ENCODE results near the gene PCK1. TPM values are rescaled to one million over a fixed set of nuclear protein-coding genes. Genes with fewer than 3 reads are reported as not detected.

PCK1 gene
- total RNA-seq, 3 donors from 2014 or later: 27.2 to 252 (median 29.3) TPM

- no peak for TF ChIP-seq CTCF (IDR thresholded peaks at IDR 0.05)
- Histone ChIP-seq H3K36me3 (no peaks in the 10 kb centered on the region), H3K4me3 (no peak overlapping the region), H3K27ac (no peak overlapping the region), H3K27me3 (no peaks in the 10 kb centered on the region), H3K4me1 (no peaks in the 10 kb centered on the region), H3K9me3 (no peaks in the 10 kb centered on the region)
- no peak for DNase-seq (ENCODE audit: low spot score in 2 of 2)
- intact Hi-C loops (cut with DNase I; ENCODE audit: low total_unique reads): no loop called here
Measured at GRCh38 chr20:57615445-57615811, 54.5 kb downstream of the PCK1 start.

GRCh38 chr20:57616143-57616951 lies 55.4 kb downstream of the PCK1 start:
- DNase-seq (ENCODE audit: low spot score in 2 of 2): no peak
- no peaks in the 10 kb centered on the region for H3K4me1 ChIP-seq
- no peak overlapping the region for H3K27ac ChIP-seq
- no peaks in the 10 kb centered on the region for H3K36me3 ChIP-seq
- TF ChIP-seq CTCF (IDR thresholded peaks at IDR 0.05) (no peak), POLR2AphosphoS5 (IDR thresholded peaks at IDR 0.05) (no peak), POLR2A (IDR thresholded peaks at IDR 0.05) (no peak)
- intact Hi-C loops (cut with DNase I; ENCODE audit: low total_unique reads): no loop called here
- no peaks in the 10 kb centered on the region for H3K9me3 ChIP-seq
- no peak overlapping the region for H3K4me3 ChIP-seq
- H3K27me3 ChIP-seq: no peaks in the 10 kb centered on the region

GRCh38 chr20:57617079-57617795 lies 56.3 kb downstream of the PCK1 start:
- Histone ChIP-seq H3K27me3 (no peaks in the 10 kb centered on the region), H3K4me3 (no peak overlapping the region), H3K36me3 (no peaks in the 10 kb centered on the region), H3K9me3 (no peaks in the 10 kb centered on the region), H3K4me1 (no peaks in the 10 kb centered on the region), H3K27ac (no peak overlapping the region)
- DNase-seq (ENCODE audit: low spot score in 2 of 2): no peak
- intact Hi-C loops (cut with DNase I; ENCODE audit: low total_unique reads): no loop called here
- TF ChIP-seq POLR2A (IDR thresholded peaks at IDR 0.05) (no peak), POLR2AphosphoS5 (IDR thresholded peaks at IDR 0.05) (no peak), CTCF (IDR thresholded peaks at IDR 0.05) (no peak)

Other genes with a start within 250 kb of the PCK1 start
- not detected for gene SPO11, start 231.3 kb upstream of the PCK1 start, total RNA-seq
- 10 to 100 TPM; 13.8 to 26.9 (median 17.4) TPM for gene RAE1, start 209.9 kb upstream of the PCK1 start, total RNA-seq
- 10 to 100 TPM in 2 of 3 donors, 1 to 10 TPM in 1; 5.1 to 13.5 (median 10.5) TPM for gene RBM38, start 169.7 kb upstream of the PCK1 start, total RNA-seq
- not detected for gene CTCFL, start 36.0 kb upstream of the PCK1 start, total RNA-seq
- 1 to 10 TPM in 1 of 3 donors, under 1 TPM in 1, not detected in 1; 0.73 to 2.4 TPM for gene ZBP1, start 59.3 kb downstream of the PCK1 start, total RNA-seq
- 10 to 100 TPM in 2 of 3 donors, 1 to 10 TPM in 1; 9.2 to 13.2 (median 13.1) TPM for gene PMEPA1, start 148.9 kb downstream of the PCK1 start, total RNA-seq

Measured in breast epithelium (tissue), 4 donors.